CD4-positive, CD25-positive, alpha-beta regulatory T cell (primary cell): Measurements from ENCODE around the gene RIN3. TPM values are rescaled to one million over a fixed set of nuclear protein-coding genes. Genes with fewer than 3 reads are reported as not detected.

Experiments
- ATAC-seq, 2 donors: fragments of 150-1000 bp; cut with Tn5 transposase; one replicate each; pipeline ENCODE4 v1.10.0; 2021; ENCODE audit warnings: low read depth in 2 of 2, moderate number of reproducible peaks in 2 of 2, moderate library complexity in 1 of 2
- DNase-seq, 3 donors: peaks; one replicate each; pipeline versions ENCODE4 v3.0.0 to v3.0.0-alpha.2; 2012 to 2022; ENCODE audit warnings: mixed read lengths in 1 of 3
- H3K27ac ChIP-seq: one replicate; pipeline ENCODE4 v1.7.0; 2013; ENCODE audit warnings: mild to moderate bottlenecking, low read length; ENCODE audit not compliant: insufficient read depth, poor library complexity, severe bottlenecking
- H3K27me3 ChIP-seq: one replicate; pipeline ENCODE4 v1.7.0; 2013; ENCODE audit warnings: low read length; ENCODE audit not compliant: control insufficient read depth, insufficient read depth
- H3K36me3 ChIP-seq: one replicate; pipeline ENCODE4 v1.7.0; 2013; ENCODE audit warnings: mild to moderate bottlenecking, low read length, moderate library complexity; ENCODE audit not compliant: control insufficient read depth, insufficient read depth
- H3K4me1 ChIP-seq: 2 replicates; pipeline ENCODE4 v1.7.0; 2013; ENCODE audit warnings: mild to moderate bottlenecking, low read length; ENCODE audit not compliant: insufficient read depth, control insufficient read depth, poor library complexity, severe bottlenecking
- H3K4me3 ChIP-seq: one replicate; pipeline ENCODE4 v1.7.0; 2013; ENCODE audit warnings: low read depth, mild to moderate bottlenecking, low read length, moderate library complexity
- H3K9me3 ChIP-seq, 2 experiments: 1 replicate in 1 of 2; 2 replicates in 1 of 2; pipeline ENCODE4 v1.7.0; 2013; ENCODE audit warnings: low read length in 2 of 2, mild to moderate bottlenecking in 1 of 2, moderate library complexity in 1 of 2; ENCODE audit not compliant: control insufficient read depth in 2 of 2
- H3K27ac Mint-ChIP-seq, 3 donors: one replicate each; pipeline ENCODE4 v1.8.0; 2020 to 2022; ENCODE audit warnings: mild to moderate bottlenecking in 3 of 3, mixed read lengths in 3 of 3, moderate library complexity in 2 of 3
- H3K27me3 Mint-ChIP-seq: one replicate; pipeline ENCODE4 v1.8.0; 2022; ENCODE audit warnings: mild to moderate bottlenecking, mixed read lengths
- H3K36me3 Mint-ChIP-seq: one replicate; pipeline ENCODE4 v1.8.0; 2020; ENCODE audit warnings: mixed read lengths
- H3K4me1 Mint-ChIP-seq, 4 donors: one replicate each; pipeline ENCODE4 v1.8.0; 2020 to 2022; ENCODE audit warnings: mixed read lengths in 4 of 4, mild to moderate bottlenecking in 1 of 4
- H3K4me3 Mint-ChIP-seq, 4 donors: one replicate each; pipeline ENCODE4 v1.8.0; 2020 to 2022; ENCODE audit warnings: mild to moderate bottlenecking in 4 of 4, mixed read lengths in 4 of 4, moderate library complexity in 3 of 4
- H3K9me3 Mint-ChIP-seq, 7 donors: one replicate each; pipeline ENCODE4 v1.8.0; 2020 to 2022; ENCODE audit warnings: mixed read lengths in 7 of 7, mild to moderate bottlenecking in 3 of 7, moderate library complexity in 2 of 7
- polyA plus RNA-seq, 4 donors: library from polyadenylated mRNA; unstranded; fragments of 300-500 nt; fragmentation: Illumina TruSeq; gene quantifications; one replicate each; pipeline ENCODE4 v1.2.3, GENCODE V29; 2021
- total RNA-seq: library from RNA; stranded (reverse); gene quantifications from one replicate; pipeline ENCODE4 v1.2.3, GENCODE V29; 2022

Gene RIN3
- total and polyA plus RNA-seq, 5 donors from 2014 or later: 21.0 to 120 (median 25.0) TPM

- Histone ChIP-seq H3K36me3 (no peaks in the 10 kb centered on the region), H3K4me3 (no peak overlapping the region), H3K27ac (peak overlapping the region; percentile 53), H3K4me1 (peaks cover 42% of the 10 kb centered on the region), H3K27me3 (no peaks in the 10 kb centered on the region), H3K9me3 (peaks cover 2 to 12% of the 10 kb centered on the region in 2 experiments)
- H3K36me3 Mint-ChIP-seq: peaks cover 8% of the 10 kb centered on the region
- peaks cover 34 to 79% (median 47%) of the 10 kb centered on the region in 4 donors for H3K4me1 Mint-ChIP-seq
- H3K27me3 Mint-ChIP-seq: no peaks in the 10 kb centered on the region
- H3K27ac Mint-ChIP-seq: peak overlapping the region in 2 of 3 donors; percentile 39 to 89
- peak overlapping the region in 1 of 4 donors; percentile 1 for H3K4me3 Mint-ChIP-seq
- ATAC-seq: no peak
- DNase-seq: no peak
- H3K9me3 Mint-ChIP-seq: peaks cover 0 to 13% (median 1%) of the 10 kb centered on the region in 7 donors
Measured at GRCh38 chr14:92587700-92588085, 74.1 kb downstream of the RIN3 start.

- ATAC-seq (no peak), DNase-seq (peak in 1 of 3 donors; percentile 52)
- Mint-ChIP-seq H3K9me3 (peaks cover 0 to 13% (median 1%) of the 10 kb centered on the region in 7 donors), H3K36me3 (peaks cover 8% of the 10 kb centered on the region), H3K27ac (peak overlapping the region; percentile 45 to 90 (median 65)), H3K4me1 (peaks cover 34 to 67% (median 43%) of the 10 kb centered on the region in 4 donors), H3K4me3 (peak overlapping the region in 1 of 4 donors; percentile 39), H3K27me3 (no peaks in the 10 kb centered on the region)
- Histone ChIP-seq H3K27me3 (no peaks in the 10 kb centered on the region), H3K4me3 (no peak overlapping the region), H3K4me1 (peaks cover 42% of the 10 kb centered on the region), H3K9me3 (peaks cover 2 to 12% of the 10 kb centered on the region in 2 experiments), H3K27ac (no peak overlapping the region), H3K36me3 (no peaks in the 10 kb centered on the region)
Measured at GRCh38 chr14:92589213-92589852, 75.8 kb downstream of the RIN3 start.

- Mint-ChIP-seq H3K27me3 (no peaks in the 10 kb centered on the region), H3K36me3 (peaks cover 6% of the 10 kb centered on the region), H3K9me3 (peaks cover 0 to 13% (median 1%) of the 10 kb centered on the region in 7 donors), H3K4me3 (no peak overlapping the region), H3K27ac (peak overlapping the region in 1 of 3 donors; percentile 30), H3K4me1 (peaks cover 34 to 58% (median 41%) of the 10 kb centered on the region in 4 donors)
- Histone ChIP-seq H3K36me3 (no peaks in the 10 kb centered on the region), H3K4me1 (peaks cover 35% of the 10 kb centered on the region), H3K27ac (no peak overlapping the region), H3K9me3 (peaks cover 2 to 12% of the 10 kb centered on the region in 2 experiments), H3K27me3 (no peaks in the 10 kb centered on the region), H3K4me3 (no peak overlapping the region)
- DNase-seq (no peak), ATAC-seq (no peak)
Measured at GRCh38 chr14:92590176-92590575, 76.6 kb downstream of the RIN3 start.

GRCh38 chr14:92590941-92591340 is 77.4 kb downstream of the RIN3 start:
- Mint-ChIP-seq H3K4me3 (no peak overlapping the region), H3K27ac (peak overlapping the region in 1 of 3 donors; percentile 74), H3K9me3 (peaks cover 0 to 13% (median 1%) of the 10 kb centered on the region in 7 donors), H3K27me3 (no peaks in the 10 kb centered on the region), H3K4me1 (peaks cover 30 to 51% (median 33%) of the 10 kb centered on the region in 4 donors), H3K36me3 (peaks cover 4% of the 10 kb centered on the region)
- no peak for DNase-seq
- Histone ChIP-seq H3K4me1 (peaks cover 27% of the 10 kb centered on the region), H3K27ac (no peak overlapping the region), H3K27me3 (no peaks in the 10 kb centered on the region), H3K4me3 (peak overlapping the region; percentile 16), H3K36me3 (no peaks in the 10 kb centered on the region), H3K9me3 (peaks cover 2 to 12% of the 10 kb centered on the region in 2 experiments)
- no peak for ATAC-seq

- peak overlapping the region in 1 of 3 donors; percentile 74 for H3K27ac Mint-ChIP-seq
- H3K4me1 Mint-ChIP-seq: peaks cover 25 to 47% (median 29%) of the 10 kb centered on the region in 4 donors
- Histone ChIP-seq H3K9me3 (peaks cover 2 to 12% of the 10 kb centered on the region in 2 experiments), H3K27me3 (no peaks in the 10 kb centered on the region), H3K36me3 (no peaks in the 10 kb centered on the region), H3K27ac (no peak overlapping the region), H3K4me3 (peak overlapping the region; percentile 16), H3K4me1 (peaks cover 23% of the 10 kb centered on the region)
- peaks cover 0 to 13% (median 1%) of the 10 kb centered on the region in 7 donors for H3K9me3 Mint-ChIP-seq
- no peak overlapping the region for H3K4me3 Mint-ChIP-seq
- H3K27me3 Mint-ChIP-seq: no peaks in the 10 kb centered on the region
- DNase-seq (peak in 1 of 3 donors; percentile 79), ATAC-seq (no peak)
- peaks cover 4% of the 10 kb centered on the region for H3K36me3 Mint-ChIP-seq
Measured at GRCh38 chr14:92591346-92591745, 77.8 kb downstream of the RIN3 start.

GRCh38 chr14:92595267-92595666 is 81.7 kb downstream of the RIN3 start:
- Mint-ChIP-seq H3K36me3 (no peaks in the 10 kb centered on the region), H3K4me3 (no peak overlapping the region), H3K27ac (peak overlapping the region in 1 of 3 donors; percentile 2), H3K4me1 (peaks cover 9 to 19% (median 13%) of the 10 kb centered on the region in 4 donors), H3K9me3 (peaks cover 0 to 13% (median 1%) of the 10 kb centered on the region in 7 donors), H3K27me3 (no peaks in the 10 kb centered on the region)
- H3K27ac ChIP-seq: no peak overlapping the region
- peaks cover 2 to 12% of the 10 kb centered on the region in 2 experiments for H3K9me3 ChIP-seq
- DNase-seq (no peak), ATAC-seq (no peak)
- H3K4me1 ChIP-seq: peaks cover 8% of the 10 kb centered on the region
- no peaks in the 10 kb centered on the region for H3K27me3 ChIP-seq
- no peak overlapping the region for H3K4me3 ChIP-seq
- no peaks in the 10 kb centered on the region for H3K36me3 ChIP-seq

GRCh38 chr14:92596331-92596907 is 82.8 kb downstream of the RIN3 start:
- H3K36me3 ChIP-seq: no peaks in the 10 kb centered on the region
- no peaks in the 10 kb centered on the region for H3K36me3 Mint-ChIP-seq
- DNase-seq: no peak
- no peaks in the 10 kb centered on the region for H3K27me3 Mint-ChIP-seq
- peaks cover under 1 to 5% of the 10 kb centered on the region in 2 experiments for H3K9me3 ChIP-seq
- peaks cover 0 to 5% (median 0%) of the 10 kb centered on the region in 7 donors for H3K9me3 Mint-ChIP-seq
- no peak overlapping the region for H3K4me3 ChIP-seq
- no peak overlapping the region for H3K27ac Mint-ChIP-seq
- H3K27ac ChIP-seq: no peak overlapping the region
- ATAC-seq: no peak
- H3K4me1 Mint-ChIP-seq: peaks cover 5 to 8% (median 6%) of the 10 kb centered on the region in 4 donors
- H3K4me3 Mint-ChIP-seq: no peak overlapping the region
- H3K4me1 ChIP-seq: peaks cover 2% of the 10 kb centered on the region
- H3K27me3 ChIP-seq: no peaks in the 10 kb centered on the region
